B cell (primary cell): Measurements from ENCODE around the gene SERTAD2. TPM values are rescaled to one million over a fixed set of nuclear protein-coding genes. Genes with fewer than 3 reads are reported as not detected.

ENCODE experiments used
- ATAC-seq: fragments of 200-7000 bp; cut with Tn5 transposase; one replicate; pipeline ENCODE4 v1.10.0; 2021; ENCODE audit warnings: low read depth, mild to moderate bottlenecking, moderate number of reproducible peaks, moderate library complexity
- CTCF ChIA-PET: fragments of 350-600 bp; sonication (Branson Sonifier 250); formaldehyde crosslinking; loops from one replicate; lab custom pipeline; 2021; ENCODE audit warnings: antibody characterized with exemption, inconsistent platforms; lab: Charles Lee
- POLR2A ChIA-PET: fragments of 350-600 bp; sonication (Branson Sonifier 250); formaldehyde crosslinking; loops from one replicate; lab custom pipeline; 2021; ENCODE audit warnings: antibody characterized with exemption; lab: Charles Lee
- DNase-seq: peaks from one replicate; pipeline ENCODE4 v3.0.0; 2013
- H2AFZ ChIP-seq: 2 replicates; pipeline ENCODE4 v1.6.1; 2012; ENCODE audit warnings: mild to moderate bottlenecking, low read depth, low read length; ENCODE audit not compliant: insufficient read depth, poor library complexity, severe bottlenecking
- H3K27ac ChIP-seq, 2 donors: 1 replicate in 1 of 2; 2 replicates in 1 of 2; pipeline ENCODE4 v1.5.1; 2012 to 2013; ENCODE audit warnings: low read length in 2 of 2, mild to moderate bottlenecking in 2 of 2, moderate library complexity in 1 of 2
- H3K27me3 ChIP-seq, 4 experiments: fragments of 200-600 bp in 1 of 4; sonication (generic) in 1 of 4; replicated peaks in 1 of 4; 1 replicate in 2 of 4; 2 replicates in 2 of 4; pipeline versions ENCODE4 v1.6.1 to v1.7.0; 2013 to 2016; ENCODE audit warnings: low read length in 3 of 4, mild to moderate bottlenecking in 2 of 4, mixed read lengths in 1 of 4, moderate library complexity in 1 of 4; ENCODE audit not compliant: insufficient read depth in 4 of 4, control insufficient read depth in 3 of 4; ENCODE audit errors: control extremely low read depth in 1 of 4
- H3K36me3 ChIP-seq, 2 experiments: replicated peaks in 1 of 2; 1 replicate in 1 of 2; 2 replicates in 1 of 2; pipeline versions ENCODE4 v1.6.1 to v1.7.1; 2013; ENCODE audit warnings: low read length in 1 of 2; ENCODE audit not compliant: insufficient read depth in 2 of 2, control insufficient read depth in 1 of 2; ENCODE audit errors: control extremely low read depth in 1 of 2, extremely low read depth in 1 of 2
- H3K4me1 ChIP-seq, 2 donors: fragments of 200-600 bp in 1 of 2; sonication (generic) in 1 of 2; 1 replicate in 1 of 2; 2 replicates in 1 of 2; pipeline versions ENCODE4 v1.5.1 to v1.6.1; 2013 to 2017; ENCODE audit warnings: low read length in 2 of 2; ENCODE audit not compliant: control insufficient read depth in 2 of 2, insufficient read depth in 2 of 2
- H3K4me2 ChIP-seq: replicated peaks from 2 replicates; pipeline ENCODE3; 2012; ENCODE audit warnings: mild to moderate bottlenecking, low read depth, low read length; ENCODE audit not compliant: poor library complexity, severe bottlenecking
- H3K4me3 ChIP-seq, 5 experiments: fragments of 200-600 bp in 1 of 5; sonication (generic) in 1 of 5; 1 replicate in 3 of 5; 2 replicates in 2 of 5; pipeline versions ENCODE4 v1.5.1 to v1.7.0; 2011 to 2016; ENCODE audit warnings: low read length in 4 of 5, mild to moderate bottlenecking in 4 of 5, low read depth in 2 of 5, control low read depth in 1 of 5, moderate library complexity in 1 of 5; ENCODE audit not compliant: insufficient read depth in 1 of 5; ENCODE audit errors: control extremely low read depth in 1 of 5, extremely low read depth in 1 of 5
- H3K79me2 ChIP-seq: fragments of 200-600 bp; sonication (generic); one replicate; pipeline ENCODE4 v1.6.0; 2016; ENCODE audit warnings: low read length; ENCODE audit not compliant: control insufficient read depth, insufficient read depth
- H3K9ac ChIP-seq: fragments of 200-600 bp; sonication (generic); 2 replicates; pipeline ENCODE4 v1.6.1; 2017; ENCODE audit warnings: mild to moderate bottlenecking, low read length, moderate library complexity
- H3K9me3 ChIP-seq, 3 donors: one replicate each; pipeline versions ENCODE4 v1.6.1 to v1.7.1; 2013; ENCODE audit warnings: low read length in 2 of 3; ENCODE audit not compliant: control insufficient read depth in 2 of 3, insufficient read depth in 1 of 3; ENCODE audit errors: control extremely low read depth in 1 of 3
- H4K20me1 ChIP-seq: 2 replicates; pipeline ENCODE4 v1.6.0; 2012; ENCODE audit warnings: mild to moderate bottlenecking, low read length; ENCODE audit not compliant: insufficient read depth, control insufficient read depth, poor library complexity, severe bottlenecking
- H3K27ac Mint-ChIP-seq: one replicate; pipeline ENCODE4 v1.8.0; 2021; ENCODE audit warnings: mixed read lengths
- H3K27me3 Mint-ChIP-seq: one replicate; pipeline ENCODE4 v1.8.0; 2021; ENCODE audit warnings: mixed read lengths
- H3K4me1 Mint-ChIP-seq: one replicate; pipeline ENCODE4 v1.8.0; 2021; ENCODE audit warnings: mixed read lengths
- H3K4me3 Mint-ChIP-seq: one replicate; pipeline ENCODE4 v1.8.0; 2021; ENCODE audit warnings: mixed read lengths
- H3K9me3 Mint-ChIP-seq: one replicate; pipeline ENCODE4 v1.8.0; 2022; ENCODE audit warnings: mixed read lengths; ENCODE audit not compliant: insufficient read depth
- CTCF ChIP-seq: fragments of 200-600 bp; IDR thresholded peaks from one replicate; pipeline ENCODE4 v1.8.0; 2022; ENCODE audit warnings: antibody characterized with exemption, mild to moderate bottlenecking
- EZH2 ChIP-seq: IDR thresholded peaks from 2 replicates; pipeline ENCODE4 v1.6.1; 2012; ENCODE audit warnings: borderline replicate concordance, low read depth, mild to moderate bottlenecking, moderate library complexity, low read length; ENCODE audit not compliant: insufficient read depth, poor library complexity, severe bottlenecking
- WGBS: methylation state at CpG from one replicate; pipeline ENCODE4 v1.1.5; 2013; ENCODE audit warnings: missing lambda C conversion rate; ENCODE audit not compliant: insufficient coverage; 5-methylcytosine and 5-hydroxymethylcytosine counted together
- intact Hi-C: fragments of 100-400 bp; cut with micrococcal nuclease; formaldehyde crosslinking; loops from one replicate; pipeline ENCODE4 v1.10.0; 2022
- polyA plus RNA-seq: library from polyadenylated mRNA; depleted of rRNA; stranded (reverse); fragments of >200 nt; gene quantifications from 2 replicates; pipeline ENCODE4 v1.2.3, GENCODE V29; 2012
- total RNA-seq, 2 donors: library from RNA; stranded (reverse); fragments of 120-200 nt in 1 of 2; gene quantifications; 1 replicate in 1 of 2; 2 replicates in 1 of 2; pipeline versions ENCODE4 v1.2.3 to v1.2.4, GENCODE V29; 2013 to 2022

Gene SERTAD2
- total and polyA plus RNA-seq, 2 donors (not counting 1 experiment from before 2014, with no cell fraction given): 49.5 to 66.8 TPM

- no peak overlapping the region for H3K4me3 Mint-ChIP-seq
- no peak overlapping the region for H3K27ac Mint-ChIP-seq
- Histone ChIP-seq H3K4me1 (peaks cover 7 to 13% of the 10 kb centered on the region in 2 donors), H3K79me2 (peaks cover 72% of the 10 kb centered on the region), H2AFZ (no peak overlapping the region), H3K27ac (no peak overlapping the region), H3K27me3 (no peaks in the 10 kb centered on the region), H4K20me1 (peaks cover 24% of the 10 kb centered on the region), H3K4me3 (no peak overlapping the region), H3K36me3 (peaks cover 0 to 16% of the 10 kb centered on the region in 2 experiments), H3K4me2 (no peak overlapping the region), H3K9ac (no peak overlapping the region), H3K9me3 (no peaks in the 10 kb centered on the region)
- ATAC-seq: no peak
- ChIA-PET CTCF (interaction anchor here (1.1 to 3.9 kb wide), 4 partner anchors 9 to 29 kb away, joined by 3 to 16 read pairs (median 4); no protein-coding TSS in a partner anchor), POLR2A (no interaction called here)
- H3K4me1 Mint-ChIP-seq: peaks cover 26% of the 10 kb centered on the region
- no peak for TF ChIP-seq CTCF
- no peak for TF ChIP-seq EZH2
- intact Hi-C loops: no loop called here
- 94% methylated on average over 17 of the region's 27 CpGs for WGBS
- no peaks in the 10 kb centered on the region for H3K9me3 Mint-ChIP-seq
- DNase-seq: no peak
- no peaks in the 10 kb centered on the region for H3K27me3 Mint-ChIP-seq
Observed at GRCh38 chr2:64626963-64627760, 26.6 kb downstream of the SERTAD2 start.
